K562 (cell line): ENCODE results near the gene DEDD2. TPM values are rescaled to one million over a fixed set of nuclear protein-coding genes. Genes with fewer than 3 reads are reported as not detected.

Source experiments
- CSDE1 ChIP-seq, 2 experiments: fragments of 450-650 bp; IDR thresholded peaks; 2 replicates each; pipeline ENCODE4 v1.6.1; 2016; ENCODE audit warnings: mild to moderate bottlenecking in 1 of 2
- CUX1 ChIP-seq: fragments of 200-800 bp; sonication (Bioruptor generic); IDR thresholded peaks from 2 replicates; pipeline ENCODE4 v1.6.1; 2016; ENCODE audit warnings: missing genetic modification characterization, missing compliant biosample characterization
- ELK3 ChIP-seq: fragments of 450-650 bp; formaldehyde crosslinking; IDR thresholded peaks from 2 replicates; pipeline ENCODE4 v1.4.0; 2020; ENCODE audit warnings: mild to moderate bottlenecking
- FOXP1 ChIP-seq: sonication (generic); formaldehyde crosslinking; IDR thresholded peaks from 2 replicates; pipeline ENCODE4 v1.8.0; 2022; ENCODE audit warnings: mild to moderate bottlenecking, missing genetic modification reagents
- MAZ ChIP-seq, 2 experiments: fragments of 450-650 bp in 1 of 2; sonication (generic) in 1 of 2; formaldehyde crosslinking; IDR thresholded peaks in 1 of 2; conservative IDR thresholded peaks in 1 of 2; 2 replicates each; pipeline versions ENCODE4 v1.4.0 to v1.5.0; 2020; ENCODE audit warnings: mild to moderate bottlenecking in 1 of 2, missing genetic modification reagents in 1 of 2
- MYNN ChIP-seq, 2 experiments: sonication (generic); formaldehyde crosslinking in 1 of 2; IDR thresholded peaks; 2 replicates each; pipeline versions ENCODE4 v1.5.0 to v1.6.1; 2016 to 2020; ENCODE audit warnings: antibody characterized with exemption in 1 of 2, missing genetic modification reagents in 1 of 2
- PRPF4 ChIP-seq: fragments of 200-400 bp; formaldehyde crosslinking; IDR thresholded peaks from one replicate; pipeline ENCODE4 v1.6.1; 2017; ENCODE audit warnings: low read length, low read depth, mild to moderate bottlenecking; ENCODE audit not compliant: insufficient read depth, poor library complexity, severe bottlenecking
- RBFOX2 ChIP-seq: fragments of 200-400 bp; formaldehyde crosslinking; IDR thresholded peaks from 2 replicates; pipeline ENCODE4 v1.6.1; 2017; ENCODE audit warnings: low read depth, mild to moderate bottlenecking, low read length, moderate library complexity
- TAL1 ChIP-seq: fragments of 450-650 bp; IDR thresholded peaks from 2 replicates; pipeline ENCODE4 v1.6.1; 2016; ENCODE audit warnings: mild to moderate bottlenecking
- YY1 ChIP-seq, 3 experiments: IDR thresholded peaks; 2 replicates each; pipeline ENCODE4 v1.6.1; 2011; ENCODE audit warnings: low read length in 2 of 3, mild to moderate bottlenecking in 2 of 3, moderate library complexity in 2 of 3, borderline replicate concordance in 1 of 3, control low read depth in 1 of 3, low read depth in 1 of 3; ENCODE audit not compliant: insufficient read depth in 3 of 3, insufficient replicate concordance in 2 of 3, control insufficient read depth in 1 of 3, insufficient read length in 1 of 3; ENCODE audit errors: extremely low read depth in 1 of 3
- ZNF239 ChIP-seq: fragments of 250-450 bp; sonication (Bioruptor Pico); IDR thresholded peaks from 2 replicates; pipeline ENCODE4 v1.4.0; 2020; ENCODE audit warnings: mild to moderate bottlenecking
- ZNF717 ChIP-seq: fragments of 250-450 bp; sonication (Bioruptor Pico); IDR thresholded peaks from 2 replicates; pipeline ENCODE4 v1.5.0; 2021
- polyA plus RNA-seq, 8 experiments: library from polyadenylated mRNA; depleted of rRNA in 4 of 8; stranded (reverse) in 5 of 8; unstranded in 3 of 8; fragments of >200 nt; fragmentation: Nextera tagmentation in 2 of 8; fragmentation: Illumina TruSeq in 1 of 8; extraction: Ambion mirVana in 2 of 8; extraction: Trizol in 1 of 8; gene quantifications; 2 replicates each; pipeline versions ENCODE4 v1.2.1 to v1.2.3, GENCODE V29; 2011 to 2014; ENCODE audit warnings: inconsistent platforms in 1 of 8, missing spikeins in 1 of 8
- total RNA-seq, 7 experiments: library from RNA; depleted of rRNA in 6 of 7; stranded (reverse); fragments of >200 nt in 6 of 7; fragmentation: Illumina TruSeq in 2 of 7; extraction: Trizol in 2 of 7; gene quantifications; 2 replicates each; pipeline versions ENCODE4 v1.2.1 to v1.2.3, GENCODE V29; 2011 to 2021; ENCODE audit warnings: low replicate concordance in 1 of 7
- TF ChIP-seq, protein P1 (sequence below): fragments of 450-650 bp; formaldehyde crosslinking; IDR thresholded peaks from 2 replicates; pipeline ENCODE4 v1.4.0; 2022; ENCODE audit warnings: missing genetic modification characterization
- TF ChIP-seq, protein P2 (sequence below): sonication (generic); formaldehyde crosslinking; IDR thresholded peaks from 2 replicates; pipeline ENCODE4 v1.8.0; 2023; ENCODE audit warnings: mild to moderate bottlenecking, missing genetic modification reagents

Gene DEDD2
- total and polyA plus RNA-seq, 9 of the 15 experiments (the other 6 are each of a cell fraction or from before 2014, with no cell fraction given) = 4.3 to 43.0 (median 29.2) TPM

DNA sequence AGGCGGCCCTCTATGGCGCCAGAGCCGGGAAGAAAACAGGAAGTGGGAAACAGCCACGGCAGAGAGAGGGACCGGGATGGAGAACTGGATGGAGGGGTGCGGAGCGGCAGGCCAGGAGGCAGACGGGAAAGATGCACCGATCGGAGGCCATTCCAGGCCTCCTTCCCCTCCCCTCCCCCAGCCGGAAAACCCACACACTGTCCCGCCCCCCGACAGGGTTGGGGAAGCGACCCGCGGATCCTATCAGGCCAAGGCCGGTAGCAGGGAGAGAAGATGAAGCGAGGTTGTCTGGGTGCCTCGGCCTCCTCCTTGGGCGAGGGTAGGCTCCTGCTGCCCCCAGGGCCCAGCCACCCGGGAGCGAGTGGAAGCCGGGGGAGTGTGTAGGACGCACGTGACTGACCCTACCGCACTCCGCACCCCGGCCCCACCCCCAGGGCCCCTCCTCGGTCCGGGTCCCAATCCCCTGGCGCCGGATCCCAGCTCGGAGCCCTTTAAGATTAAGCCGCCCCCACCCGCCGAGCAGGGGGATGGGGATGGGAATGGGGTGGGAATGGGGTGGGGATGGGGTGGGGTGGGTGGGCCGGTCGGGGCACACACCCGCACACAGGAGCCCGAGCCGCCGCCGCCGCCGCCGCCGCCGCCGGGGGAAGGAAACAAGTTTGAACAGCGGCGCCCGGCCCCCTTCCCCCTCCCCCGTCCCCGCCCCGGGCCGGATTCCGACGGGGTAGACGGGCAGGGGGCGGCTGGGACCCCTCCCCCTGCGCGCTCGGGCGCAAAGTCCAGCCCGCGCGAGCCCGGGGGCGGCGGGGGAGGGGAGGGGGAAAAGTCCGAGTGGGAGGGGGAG is 36.0 kb upstream of the DEDD2 start (continued):
- TF ChIP-seq CUX1 (CRISPR knock-in tag) (no peak), TAL1 (no peak), YY1 (IDR thresholded peaks at IDR 0.05; ENCODE audit: borderline replicate concordance in 1 of 3, control insufficient read depth in 1 of 3, extremely low read depth in 1 of 3, insufficient read depth in 3 of 3, insufficient read length in 1 of 3, insufficient replicate concordance in 2 of 3, low read depth in 1 of 3, low read length in 2 of 3) (peak in 2 of 3 experiments; percentile 35 to 62), MAZ (CRISPR knock-in tag; conservative IDR thresholded peaks at IDR 0.05 in 1 of 2, IDR thresholded peaks at IDR 0.05 in 1 of 2) (peak; percentile 32 to 62; a peak in 3 of 4 replicates), ZNF239 (CRISPR knock-in tag) (no peak), CSDE1 (IDR thresholded peaks at IDR 0.05) (no peak), FOXP1 (CRISPR knock-in tag) (no peak), PRPF4 (no peak), MYNN (IDR thresholded peaks at IDR 0.05) (no peak; the same call in 1 of the 2 replicates), MYNN (CRISPR knock-in tag; IDR thresholded peaks at IDR 0.05) (no peak), ELK3 (CRISPR knock-in tag) (no peak), ZNF717 (CRISPR knock-in tag) (no peak), RBFOX2 (peak; percentile 68)
- TF ChIP-seq, protein P1, sequence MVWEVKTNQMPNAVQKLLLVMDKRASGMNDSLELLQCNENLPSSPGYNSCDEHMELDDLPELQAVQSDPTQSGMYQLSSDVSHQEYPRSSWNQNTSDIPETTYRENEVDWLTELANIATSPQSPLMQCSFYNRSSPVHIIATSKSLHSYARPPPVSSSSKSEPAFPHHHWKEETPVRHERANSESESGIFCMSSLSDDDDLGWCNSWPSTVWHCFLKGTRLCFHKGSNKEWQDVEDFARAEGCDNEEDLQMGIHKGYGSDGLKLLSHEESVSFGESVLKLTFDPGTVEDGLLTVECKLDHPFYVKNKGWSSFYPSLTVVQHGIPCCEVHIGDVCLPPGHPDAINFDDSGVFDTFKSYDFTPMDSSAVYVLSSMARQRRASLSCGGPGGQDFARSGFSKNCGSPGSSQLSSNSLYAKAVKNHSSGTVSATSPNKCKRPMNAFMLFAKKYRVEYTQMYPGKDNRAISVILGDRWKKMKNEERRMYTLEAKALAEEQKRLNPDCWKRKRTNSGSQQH (CRISPR knock-in tag) = no peak
- TF ChIP-seq, protein P2, sequence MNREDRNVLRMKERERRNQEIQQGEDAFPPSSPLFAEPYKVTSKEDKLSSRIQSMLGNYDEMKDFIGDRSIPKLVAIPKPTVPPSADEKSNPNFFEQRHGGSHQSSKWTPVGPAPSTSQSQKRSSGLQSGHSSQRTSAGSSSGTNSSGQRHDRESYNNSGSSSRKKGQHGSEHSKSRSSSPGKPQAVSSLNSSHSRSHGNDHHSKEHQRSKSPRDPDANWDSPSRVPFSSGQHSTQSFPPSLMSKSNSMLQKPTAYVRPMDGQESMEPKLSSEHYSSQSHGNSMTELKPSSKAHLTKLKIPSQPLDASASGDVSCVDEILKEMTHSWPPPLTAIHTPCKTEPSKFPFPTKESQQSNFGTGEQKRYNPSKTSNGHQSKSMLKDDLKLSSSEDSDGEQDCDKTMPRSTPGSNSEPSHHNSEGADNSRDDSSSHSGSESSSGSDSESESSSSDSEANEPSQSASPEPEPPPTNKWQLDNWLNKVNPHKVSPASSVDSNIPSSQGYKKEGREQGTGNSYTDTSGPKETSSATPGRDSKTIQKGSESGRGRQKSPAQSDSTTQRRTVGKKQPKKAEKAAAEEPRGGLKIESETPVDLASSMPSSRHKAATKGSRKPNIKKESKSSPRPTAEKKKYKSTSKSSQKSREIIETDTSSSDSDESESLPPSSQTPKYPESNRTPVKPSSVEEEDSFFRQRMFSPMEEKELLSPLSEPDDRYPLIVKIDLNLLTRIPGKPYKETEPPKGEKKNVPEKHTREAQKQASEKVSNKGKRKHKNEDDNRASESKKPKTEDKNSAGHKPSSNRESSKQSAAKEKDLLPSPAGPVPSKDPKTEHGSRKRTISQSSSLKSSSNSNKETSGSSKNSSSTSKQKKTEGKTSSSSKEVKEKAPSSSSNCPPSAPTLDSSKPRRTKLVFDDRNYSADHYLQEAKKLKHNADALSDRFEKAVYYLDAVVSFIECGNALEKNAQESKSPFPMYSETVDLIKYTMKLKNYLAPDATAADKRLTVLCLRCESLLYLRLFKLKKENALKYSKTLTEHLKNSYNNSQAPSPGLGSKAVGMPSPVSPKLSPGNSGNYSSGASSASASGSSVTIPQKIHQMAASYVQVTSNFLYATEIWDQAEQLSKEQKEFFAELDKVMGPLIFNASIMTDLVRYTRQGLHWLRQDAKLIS (CRISPR knock-in tag) = no peak
